HG03025 (cell line): ENCODE data around the gene BABAM2.

Source experiments
- ATAC-seq: cut with Tn5 transposase; IDR thresholded peaks from one replicate; pipeline ENCODE4 v1.9.1; 2021; ENCODE audit warnings: mild to moderate bottlenecking, moderate library complexity; ENCODE audit not compliant: unreplicated experiment, low FRiP score

Gene BABAM2

DNA sequence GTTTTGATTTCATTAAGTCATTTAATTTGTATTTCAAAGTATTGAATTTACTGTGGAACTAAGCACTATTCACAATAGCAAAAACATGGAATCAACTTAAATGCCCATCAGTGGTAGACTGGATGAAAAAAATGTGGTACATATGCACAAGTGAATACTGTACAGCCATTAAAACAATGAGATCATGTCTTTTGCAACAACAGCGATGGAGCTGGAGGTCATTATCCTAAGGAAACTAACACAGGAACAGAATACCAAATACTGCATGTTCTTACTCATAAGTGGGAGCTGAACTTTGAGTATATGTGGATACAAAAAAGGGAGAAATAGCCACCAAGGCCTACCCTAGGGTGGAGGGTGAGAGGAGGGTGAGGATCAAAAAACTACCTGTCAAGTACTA lies 164.4 kb downstream of the BABAM2 start:
- ATAC-seq = no peak

DNA sequence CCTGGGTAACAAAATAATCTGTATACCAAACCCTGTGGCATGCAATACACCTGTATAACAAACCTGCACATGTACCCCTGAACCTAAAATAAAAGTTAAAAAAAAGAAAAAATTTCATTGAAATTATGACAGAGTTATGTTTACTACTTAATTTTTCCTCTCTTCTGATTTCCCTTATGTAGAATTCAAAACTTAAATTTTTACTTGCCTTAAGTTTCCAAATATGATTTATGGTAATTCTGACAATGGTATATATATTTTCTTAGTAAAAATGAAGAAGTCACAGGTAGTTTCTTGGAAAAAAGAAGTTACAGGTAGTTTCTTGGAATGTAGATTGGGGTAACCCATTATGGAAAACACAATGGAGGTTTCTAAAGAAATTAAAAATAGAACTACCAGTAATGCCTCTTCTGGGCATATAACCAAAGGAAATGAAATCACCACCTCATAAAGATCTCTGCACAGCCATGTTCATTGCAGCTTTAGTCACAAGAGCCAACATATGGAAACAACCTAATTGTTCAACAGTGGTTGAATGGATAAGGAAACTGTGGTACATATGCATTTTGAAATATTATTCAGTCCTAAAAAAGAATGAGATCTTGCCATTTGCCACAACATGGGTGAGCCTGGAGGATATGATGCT lies 164.9 kb downstream of the BABAM2 start:
- no peak for ATAC-seq

DNA sequence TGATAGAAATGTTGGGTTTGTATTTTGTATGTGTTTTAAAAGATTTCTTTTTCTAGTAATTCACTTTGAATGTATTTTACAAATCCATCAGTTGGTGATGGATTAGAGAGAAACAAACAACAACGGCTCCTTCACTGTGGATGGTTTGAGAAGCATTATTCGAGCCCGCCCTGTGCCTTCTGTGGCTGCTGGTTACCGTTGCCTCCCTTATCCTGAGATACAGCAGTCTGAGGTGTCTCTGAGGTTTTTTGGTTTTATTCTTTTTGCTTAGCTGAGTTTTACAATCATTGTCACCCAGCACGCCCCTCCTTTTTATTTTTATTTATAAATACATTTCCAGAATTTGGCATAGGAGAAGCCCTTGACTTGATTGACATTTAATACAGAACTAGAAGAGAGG lies 168.3 kb downstream of the BABAM2 start:
- no peak for ATAC-seq

DNA sequence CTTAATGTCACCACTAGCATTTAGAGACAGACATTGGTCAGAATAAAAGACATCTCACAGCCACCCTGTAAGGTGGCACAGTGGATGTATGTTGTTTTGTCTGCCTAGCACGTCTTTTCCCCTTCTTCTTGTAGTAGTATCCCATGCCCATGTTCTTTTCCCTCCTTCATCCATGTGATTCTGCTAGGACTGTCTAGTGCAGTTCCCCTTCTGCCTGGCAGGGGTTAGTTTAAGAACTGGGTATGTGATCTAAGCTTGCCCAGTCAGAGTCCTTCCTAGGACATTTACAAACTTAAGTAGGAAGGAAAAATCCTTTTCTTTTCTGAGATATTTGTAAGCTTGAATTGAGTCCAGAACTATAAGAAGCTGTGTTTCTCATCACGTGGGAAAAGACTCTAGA lies 172.3 kb downstream of the BABAM2 start:
- no peak for ATAC-seq

DNA sequence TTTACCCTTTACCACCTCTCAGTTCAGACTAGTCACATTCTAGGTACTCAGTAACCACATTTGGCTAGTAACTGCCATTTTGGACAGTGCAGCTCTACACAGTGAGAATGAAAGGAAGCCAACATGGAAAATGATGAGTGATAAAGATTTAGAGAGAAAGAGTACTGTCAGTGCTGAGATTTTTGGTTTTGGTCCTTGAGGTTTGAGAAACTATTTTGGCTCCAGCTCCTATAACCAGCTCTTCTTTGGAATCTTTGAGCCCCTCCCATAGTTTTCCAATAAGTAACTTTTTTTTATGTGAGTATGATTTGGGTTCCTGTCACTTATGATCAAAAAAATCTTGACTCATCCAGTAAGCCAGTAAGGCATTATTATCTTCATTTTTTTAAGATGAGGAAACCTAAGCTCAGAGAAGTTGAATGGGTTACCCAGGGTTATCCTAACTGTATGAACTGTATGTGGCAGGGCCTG lies 173.0 kb downstream of the BABAM2 start:
- no peak for ATAC-seq

DNA sequence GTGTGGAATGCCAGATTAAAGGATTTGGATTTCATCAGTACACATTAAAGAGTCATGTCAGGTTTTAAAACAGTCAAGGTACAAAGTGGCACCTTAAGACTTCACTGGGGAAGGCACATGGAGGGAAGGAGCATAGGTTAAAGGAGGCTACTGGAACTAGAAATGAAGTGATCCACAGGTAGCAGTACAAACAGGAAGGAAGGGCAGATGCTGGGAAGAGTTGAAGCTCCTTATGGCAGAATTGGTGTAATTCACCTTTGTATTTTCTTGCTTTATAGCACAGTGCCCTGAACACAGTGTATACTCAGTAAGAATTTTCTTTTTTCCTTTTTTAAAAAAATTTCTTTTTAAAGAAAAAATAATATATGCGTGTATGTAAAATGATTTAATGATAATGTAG lies 177.1 kb downstream of the BABAM2 start:
- ATAC-seq = no peak

DNA sequence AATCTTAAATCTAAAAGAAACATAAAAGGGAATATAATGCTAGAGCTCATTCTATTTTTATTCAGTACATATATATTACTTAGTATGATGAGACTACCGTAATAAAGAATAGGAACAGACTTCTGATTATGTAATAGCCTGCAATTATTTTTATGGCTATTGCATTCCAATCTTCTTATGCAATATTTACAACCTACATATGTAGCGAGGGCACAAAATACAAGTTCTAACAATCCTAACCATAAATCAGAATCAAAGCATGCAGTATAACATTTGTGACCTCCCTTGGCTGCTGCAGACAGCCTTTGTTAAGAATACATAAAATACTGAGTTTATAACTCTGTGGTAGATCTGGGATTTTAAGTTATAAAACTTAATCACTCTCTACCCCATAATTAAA lies 177.6 kb downstream of the BABAM2 start:
- no peak for ATAC-seq

DNA sequence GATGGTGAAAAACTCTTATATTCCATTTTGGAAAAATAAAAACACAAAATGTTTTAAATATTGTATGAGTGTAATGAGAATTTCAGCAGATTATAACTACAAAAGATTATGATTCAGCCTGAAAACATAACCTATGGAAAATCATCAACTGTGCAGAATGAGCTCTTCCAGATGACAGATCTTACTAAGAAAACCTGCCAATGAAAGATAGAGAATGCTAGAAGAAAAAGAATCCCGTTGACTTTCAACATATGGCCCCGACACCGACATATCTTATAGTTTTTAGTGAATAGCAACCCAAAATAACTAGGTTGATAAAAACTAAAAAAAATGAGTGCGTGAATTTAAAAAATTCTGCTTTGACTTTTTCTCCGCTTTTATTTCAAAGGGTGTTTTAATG lies 178.0 kb downstream of the BABAM2 start:
- no peak for ATAC-seq

DNA sequence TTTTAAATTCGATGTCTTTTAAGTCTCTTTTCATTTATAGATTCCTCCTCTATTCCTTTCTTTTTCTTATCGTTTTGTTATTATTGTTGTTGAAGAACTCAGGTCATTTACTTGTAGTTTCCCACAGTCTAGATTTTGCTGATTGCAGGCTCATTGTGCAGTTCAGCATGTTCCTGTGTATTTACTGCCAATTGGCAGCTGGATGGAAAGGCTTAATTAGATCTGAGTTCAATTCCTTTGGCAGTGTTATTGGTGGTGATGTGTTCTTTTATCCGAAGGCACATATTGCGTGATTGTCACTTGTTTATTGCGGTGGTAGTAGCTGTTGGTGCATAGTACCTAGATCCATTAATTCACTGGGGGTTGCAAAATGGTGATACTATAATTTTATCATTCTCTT lies 180.7 kb downstream of the BABAM2 start:
- no peak for ATAC-seq

DNA sequence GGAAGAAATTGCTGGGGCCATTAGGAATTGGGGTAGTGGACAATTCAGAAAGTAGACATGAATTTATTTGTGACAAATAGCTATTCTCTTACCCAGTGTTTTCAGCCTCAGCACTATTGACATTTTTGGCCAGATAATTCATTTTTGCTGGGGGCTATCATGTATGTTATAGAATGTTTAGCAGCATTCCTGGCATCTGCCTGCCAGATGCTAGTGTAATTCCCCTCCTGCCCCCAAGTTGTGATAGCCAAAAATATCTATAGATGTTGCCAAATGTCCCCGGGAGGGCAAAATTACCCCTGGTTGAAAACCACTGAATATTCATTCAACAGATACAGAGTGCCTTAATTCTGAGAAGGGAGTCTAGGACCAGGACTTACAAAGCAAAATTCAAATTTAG lies 183.6 kb downstream of the BABAM2 start:
- no peak for ATAC-seq

DNA sequence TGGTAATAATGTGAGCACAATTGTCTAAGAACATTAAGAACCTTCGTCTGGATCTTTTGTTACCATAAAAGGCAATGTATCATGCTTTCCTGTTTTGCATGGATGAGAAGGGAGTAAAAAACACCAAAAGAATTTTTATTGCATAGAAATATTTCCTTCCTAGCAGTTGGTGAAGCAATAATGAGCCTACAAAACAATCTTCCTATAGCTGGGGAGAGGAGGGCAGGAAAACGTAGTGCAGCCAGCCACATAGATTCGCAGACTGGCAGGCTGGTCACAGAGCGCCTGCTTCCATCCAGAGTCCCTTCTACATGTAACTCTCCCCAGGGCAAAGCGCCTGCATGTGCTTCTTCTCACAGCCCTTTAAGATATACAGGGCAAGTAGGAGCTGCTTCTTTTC lies 190.4 kb downstream of the BABAM2 start:
- no peak for ATAC-seq

DNA sequence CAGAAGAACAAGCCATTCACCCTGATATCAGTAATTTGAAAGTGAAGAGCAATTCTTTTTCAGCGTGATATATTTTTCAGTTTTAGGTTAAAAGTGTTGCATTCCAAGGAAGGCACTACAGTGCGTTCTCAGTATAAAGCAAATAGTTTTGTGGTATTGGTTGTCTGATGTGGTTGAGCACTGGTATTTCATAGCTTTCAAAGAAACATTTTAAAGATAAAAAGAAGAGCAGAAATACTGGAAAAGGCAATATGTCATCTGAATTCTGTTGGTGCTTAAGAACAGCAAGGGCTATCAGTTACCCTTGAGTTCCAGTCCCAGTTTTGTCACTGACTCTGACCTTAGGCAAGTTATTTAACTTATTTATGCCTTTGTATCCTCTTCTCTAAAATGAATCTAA lies 191.6 kb downstream of the BABAM2 start:
- ATAC-seq = no peak

DNA sequence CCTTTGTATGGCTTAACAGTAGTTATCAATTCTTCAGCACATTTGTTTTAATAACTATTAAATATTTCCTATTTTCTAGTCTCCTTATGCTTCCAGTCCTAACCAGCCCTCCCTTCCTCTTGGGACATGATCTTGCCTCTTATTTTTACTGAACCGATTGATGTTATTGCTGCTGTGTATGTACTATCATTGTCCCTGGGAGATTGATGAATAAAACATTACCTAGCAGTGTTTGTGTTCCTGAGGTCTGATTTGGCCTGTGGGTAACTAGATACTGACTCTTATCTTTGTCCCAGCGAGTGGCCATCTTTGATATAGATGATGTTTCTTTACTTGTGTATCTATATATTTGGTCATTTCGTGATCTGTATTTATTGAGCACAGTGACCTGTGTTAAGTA lies 192.9 kb downstream of the BABAM2 start:
- no peak for ATAC-seq

DNA sequence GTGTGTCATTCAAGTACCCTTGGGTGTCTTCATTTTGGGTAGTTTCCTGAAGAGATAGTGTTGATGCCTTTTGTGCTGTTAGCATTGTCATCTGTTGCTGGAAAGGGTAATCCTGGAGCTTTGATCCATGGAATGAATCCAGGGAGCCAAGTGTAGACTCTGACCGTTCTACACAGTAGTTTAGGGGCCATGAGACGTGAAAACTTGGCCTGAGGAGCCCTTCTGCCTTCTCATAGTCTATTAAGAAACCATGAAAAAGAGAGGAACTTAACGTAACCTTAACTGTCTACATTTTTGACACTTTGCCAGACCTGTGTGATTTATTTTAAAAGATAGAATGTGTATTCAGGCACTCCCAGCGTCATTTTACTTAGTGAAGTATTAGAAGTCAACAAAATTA lies 194.0 kb downstream of the BABAM2 start:
- no peak for ATAC-seq

DNA sequence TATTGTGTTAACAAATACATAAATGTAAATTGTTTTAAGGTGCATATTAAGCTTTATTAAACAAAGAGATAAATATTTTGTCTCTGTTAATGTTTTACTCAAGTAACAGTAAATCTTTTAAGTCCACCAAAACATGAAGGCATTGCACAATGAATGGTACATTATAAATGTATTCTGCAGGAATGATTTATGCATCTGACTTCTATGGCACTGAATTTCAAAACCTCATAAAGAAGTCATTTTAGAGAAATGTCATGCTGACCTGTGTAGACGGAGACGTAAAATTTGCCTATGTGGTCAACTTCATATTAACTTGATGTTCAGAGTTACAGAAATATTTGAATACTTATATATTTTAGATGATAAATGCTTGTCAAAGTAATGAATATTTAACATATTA lies 194.7 kb downstream of the BABAM2 start:
- no peak for ATAC-seq

DNA sequence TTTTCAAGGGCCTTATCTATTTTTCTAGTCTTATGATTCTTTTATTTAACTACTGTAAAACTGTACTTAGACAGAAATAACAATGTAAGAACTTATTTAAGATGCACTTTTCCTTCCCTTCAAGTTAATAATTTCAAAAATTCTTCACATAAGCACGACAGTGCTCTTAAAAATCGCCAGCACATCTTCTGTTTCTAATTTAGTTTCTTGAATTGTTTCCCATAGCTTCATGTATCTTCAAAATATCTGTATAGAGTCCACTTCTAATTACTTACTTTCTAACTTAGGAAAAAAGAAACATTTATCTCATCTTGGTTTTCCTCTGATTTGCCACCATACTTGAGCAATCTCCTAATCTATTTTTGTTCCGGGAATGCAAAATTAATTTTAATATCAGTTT lies 196.1 kb downstream of the BABAM2 start:
- ATAC-seq = no peak

DNA sequence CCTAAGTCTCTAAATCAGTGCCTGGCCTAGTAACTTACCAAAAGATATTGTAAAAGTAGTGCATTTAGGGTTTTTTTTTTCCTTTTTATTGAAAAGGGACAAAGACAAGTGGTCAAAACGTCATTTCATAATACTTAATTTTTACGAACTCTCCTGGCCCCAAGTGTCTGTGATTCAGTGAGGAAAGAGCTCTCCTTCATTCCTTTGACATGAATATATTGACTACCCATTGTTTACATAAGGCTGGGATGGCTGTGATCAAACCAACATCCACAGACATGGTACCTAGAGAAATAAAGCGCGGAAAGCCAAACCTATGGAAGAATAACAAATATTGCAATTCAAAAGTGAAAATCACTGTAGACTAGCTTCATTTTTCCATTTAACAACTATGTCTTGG lies 198.4 kb downstream of the BABAM2 start:
- ATAC-seq = no peak

DNA sequence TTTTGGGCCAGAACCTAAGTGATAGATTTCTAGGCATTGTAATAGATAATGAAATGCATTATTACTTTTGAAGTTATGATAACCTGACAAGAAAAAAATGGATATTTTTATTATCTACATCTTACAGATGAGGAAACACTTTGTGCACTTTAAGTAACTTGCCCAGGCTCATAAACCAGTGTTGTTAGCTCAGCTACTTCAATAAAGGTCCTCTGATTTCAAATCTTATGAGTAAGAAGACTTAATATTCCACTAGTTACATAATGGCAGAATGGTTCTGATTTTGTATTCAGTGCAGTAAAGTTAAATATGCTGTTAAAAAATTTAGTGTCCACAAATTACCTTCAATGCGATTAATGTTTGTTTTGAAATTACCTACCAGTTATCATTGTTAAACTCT lies 199.0 kb downstream of the BABAM2 start:
- ATAC-seq = no peak

DNA sequence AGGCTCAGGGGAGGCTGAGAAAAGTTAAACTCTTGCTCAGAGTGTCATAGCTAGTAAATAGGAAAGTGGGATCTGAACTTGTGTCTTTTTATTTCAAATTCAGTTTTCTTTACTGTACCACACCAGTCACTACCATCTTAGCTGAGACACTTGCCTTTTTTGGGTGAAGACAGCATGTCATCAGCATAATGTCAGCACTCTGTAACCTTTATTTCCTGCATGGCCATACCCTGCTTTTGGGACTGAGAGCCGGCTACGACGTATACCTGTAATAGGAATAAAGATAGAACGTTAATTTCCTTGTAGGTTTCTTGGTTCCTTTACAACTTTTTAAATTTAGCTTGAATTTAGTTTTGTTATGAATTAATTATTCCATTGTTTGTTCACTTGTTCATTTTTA lies 202.8 kb downstream of the BABAM2 start:
- no peak for ATAC-seq

DNA sequence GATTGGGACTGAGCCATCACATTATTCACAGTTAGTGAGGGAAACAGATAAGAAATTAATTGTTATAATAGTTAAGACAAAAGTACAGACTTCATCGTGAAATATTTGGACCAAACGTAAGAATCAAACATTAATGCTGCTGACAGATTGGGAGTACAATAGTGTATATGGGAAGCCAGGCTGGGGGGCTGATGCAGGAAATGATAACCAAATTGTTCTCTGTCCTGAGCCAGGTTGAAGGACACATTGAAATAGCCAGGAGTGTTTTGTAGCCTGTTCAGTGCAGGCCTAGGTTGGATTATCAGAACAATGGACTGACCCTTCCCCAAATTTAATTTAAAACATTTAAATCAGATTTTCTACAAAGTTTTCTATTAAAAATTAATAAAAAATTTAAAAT lies 203.2 kb downstream of the BABAM2 start:
- ATAC-seq = no peak

DNA sequence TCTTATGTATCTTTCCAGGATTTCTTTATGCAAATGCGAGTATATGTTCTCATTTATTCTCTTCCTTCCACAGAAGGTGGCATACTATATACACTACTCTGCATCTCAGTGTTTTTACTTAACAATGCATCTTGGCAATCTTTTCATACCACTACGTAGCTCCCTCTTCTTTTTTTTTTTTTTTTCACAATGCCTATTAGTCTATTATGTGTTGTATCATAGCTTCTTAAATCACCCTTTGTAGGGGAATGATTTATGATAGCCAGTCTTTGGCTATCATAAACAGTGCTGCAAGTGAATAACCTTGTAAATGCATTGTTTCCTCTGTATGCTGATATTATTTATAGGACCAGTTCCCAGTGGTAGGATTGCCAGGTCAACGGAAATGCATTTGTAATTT lies 204.2 kb downstream of the BABAM2 start:
- ATAC-seq = no peak

DNA sequence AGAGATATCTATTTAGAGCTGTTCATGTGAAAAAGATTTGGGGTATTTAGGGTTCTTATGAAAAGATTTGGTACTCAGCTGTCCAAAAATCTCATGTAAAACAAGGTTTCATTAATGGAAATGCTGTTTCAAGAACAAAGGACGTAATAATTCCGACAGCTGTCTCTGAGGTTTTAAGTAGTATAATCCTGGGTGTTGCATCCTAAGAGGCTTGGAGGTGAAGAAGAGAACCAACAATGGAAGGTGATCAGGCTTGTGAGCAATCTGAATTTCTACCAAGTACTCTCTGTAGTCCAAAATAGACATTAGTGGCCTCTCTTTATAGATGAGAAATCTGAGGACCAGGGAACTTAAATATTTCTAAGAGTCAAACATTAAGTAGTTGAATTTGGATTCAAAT lies 205.1 kb downstream of the BABAM2 start:
- no peak for ATAC-seq

DNA sequence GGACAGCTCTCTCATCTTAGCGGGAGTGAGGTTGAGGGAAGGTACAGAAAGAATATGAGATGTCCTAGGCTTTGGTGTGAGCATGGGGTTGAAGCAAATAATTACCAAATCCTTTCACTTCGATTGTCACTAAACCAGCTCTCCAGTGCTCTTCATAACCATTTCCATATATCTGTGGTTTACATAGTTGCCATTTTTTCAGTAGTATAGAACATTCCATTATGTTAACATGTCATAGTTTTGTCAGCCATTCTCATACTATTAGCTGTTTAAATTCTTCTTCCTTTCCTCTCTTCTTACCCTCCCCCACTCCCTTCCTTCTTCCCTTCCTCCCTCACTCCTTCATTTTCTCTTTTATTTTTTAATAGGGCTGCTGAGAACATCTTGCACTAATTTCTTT lies 205.9 kb downstream of the BABAM2 start:
- ATAC-seq = no peak
